Astrocyte (in vitro differentiated cells and primary cell): ENCODE measurements around the gene PEMT. TPM values are rescaled to one million over a fixed set of nuclear protein-coding genes. Genes with fewer than 3 reads are reported as not detected.

ENCODE experiments used
- DNase-seq: peaks from one replicate; pipeline ENCODE4 v3.0.0-alpha.2; 2010; ENCODE audit warnings: low read depth
- FAIRE-seq: peaks from 2 replicates; lab custom pipeline; 2011; peaks lifted over from hg19 to GRCh38; lab: Jason Lieb, UNC
- H2AFZ ChIP-seq: 2 replicates; pipeline ENCODE4 v1.6.0; 2012; ENCODE audit warnings: low read depth, low read length, inconsistent platforms
- H3K27ac ChIP-seq: 2 replicates; pipeline ENCODE4 v1.5.1; 2011; ENCODE audit warnings: low read depth, low read length, inconsistent platforms
- H3K27me3 ChIP-seq: 2 replicates; pipeline ENCODE4 v1.6.0; 2011; ENCODE audit warnings: low read length, inconsistent platforms; ENCODE audit not compliant: insufficient read depth
- H3K36me3 ChIP-seq: 2 replicates; pipeline ENCODE4 v1.5.1; 2011; ENCODE audit warnings: low read length, inconsistent platforms; ENCODE audit not compliant: insufficient read depth
- H3K4me1 ChIP-seq: 2 replicates; pipeline ENCODE4 v1.5.1; 2011; ENCODE audit warnings: low read length, inconsistent platforms; ENCODE audit not compliant: insufficient read depth
- H3K4me2 ChIP-seq: 2 replicates; pipeline ENCODE4 v1.6.0; 2012; ENCODE audit warnings: low read length, inconsistent platforms
- H3K4me3 ChIP-seq: 2 replicates; pipeline ENCODE4 v1.5.1; 2011; ENCODE audit warnings: low read depth, mild to moderate bottlenecking, low read length, inconsistent platforms; ENCODE audit not compliant: insufficient read depth
- H3K79me2 ChIP-seq: 2 replicates; pipeline ENCODE4 v1.6.0; 2012; ENCODE audit warnings: mild to moderate bottlenecking, low read length, inconsistent platforms; ENCODE audit not compliant: insufficient read depth
- H3K9ac ChIP-seq: 2 replicates; pipeline ENCODE4 v1.6.0; 2012; ENCODE audit warnings: mild to moderate bottlenecking, low read length, inconsistent platforms
- H3K9me3 ChIP-seq: 2 replicates; pipeline ENCODE4 v1.5.1; 2012; ENCODE audit warnings: low read depth, mild to moderate bottlenecking, low read length, inconsistent platforms; ENCODE audit not compliant: insufficient read depth
- H4K20me1 ChIP-seq: 2 replicates; pipeline ENCODE4 v1.6.0; 2012; ENCODE audit warnings: low read length, inconsistent platforms; ENCODE audit not compliant: insufficient read depth
- H3K27ac Mint-ChIP-seq: one replicate; pipeline ENCODE4 v1.8.0; 2021; ENCODE audit warnings: mild to moderate bottlenecking, mixed read lengths; ENCODE audit not compliant: unreplicated experiment
- H3K27me3 Mint-ChIP-seq: one replicate; pipeline ENCODE4 v1.8.0; 2021; ENCODE audit warnings: low read depth, mixed read lengths; ENCODE audit not compliant: unreplicated experiment
- H3K36me3 Mint-ChIP-seq: one replicate; pipeline ENCODE4 v1.8.0; 2021; ENCODE audit warnings: low read depth, mixed read lengths; ENCODE audit not compliant: unreplicated experiment
- H3K4me1 Mint-ChIP-seq: one replicate; pipeline ENCODE4 v1.8.0; 2021; ENCODE audit warnings: low read depth, mixed read lengths; ENCODE audit not compliant: unreplicated experiment
- H3K4me3 Mint-ChIP-seq: one replicate; pipeline ENCODE4 v1.8.0; 2021; ENCODE audit warnings: mild to moderate bottlenecking, moderate library complexity, mixed read lengths; ENCODE audit not compliant: unreplicated experiment
- H3K9me3 Mint-ChIP-seq: one replicate; pipeline ENCODE4 v1.8.0; 2021; ENCODE audit warnings: mild to moderate bottlenecking, mixed read lengths; ENCODE audit not compliant: unreplicated experiment
- EZH2 ChIP-seq: IDR thresholded peaks from 2 replicates; pipeline ENCODE4 v1.6.1; 2012; ENCODE audit warnings: mild to moderate bottlenecking, low read length, inconsistent platforms; ENCODE audit not compliant: insufficient read depth
- total RNA-seq: library from RNA; stranded (reverse); gene quantifications from 2 replicates; pipeline ENCODE4 v1.2.1, GENCODE V29; 2021
- TF ChIP-seq, protein P1 (sequence below): IDR thresholded peaks from 2 replicates; pipeline ENCODE4 v1.5.1; 2011; ENCODE audit warnings: low read depth, mild to moderate bottlenecking, inconsistent platforms, low read length, moderate library complexity; ENCODE audit not compliant: insufficient read depth

PEMT gene
- total RNA-seq, 1 donor from 2014 or later, result 19.5 TPM

DNA sequence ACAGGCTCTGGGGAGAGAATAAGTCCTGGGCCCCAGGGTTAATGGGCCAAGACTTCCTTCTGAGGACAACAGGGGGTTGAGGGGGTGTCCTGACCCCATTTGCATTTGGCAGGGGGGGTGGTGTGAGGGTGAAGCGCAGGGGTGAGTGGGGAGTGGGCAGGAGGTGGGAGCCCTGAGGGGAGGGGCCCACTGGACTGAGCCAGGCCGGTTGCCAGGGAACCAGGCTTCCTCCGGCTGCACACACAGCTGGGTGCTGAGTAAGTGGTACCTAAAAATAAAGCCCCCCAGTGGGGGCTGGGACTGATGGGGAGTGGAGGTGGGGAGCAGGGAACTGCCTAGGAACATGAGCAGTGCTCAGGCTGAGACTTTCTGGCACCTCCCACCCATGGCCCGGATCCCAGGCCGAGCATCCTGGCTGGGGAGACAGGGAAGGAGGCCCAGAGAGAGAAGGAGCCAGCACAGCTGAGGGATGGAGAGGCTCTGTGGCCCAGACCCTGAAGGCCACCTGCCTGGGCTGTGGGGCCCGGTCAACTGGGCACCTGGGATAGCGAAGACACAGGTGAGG lies 87.9 kb downstream of the PEMT start:
- Histone ChIP-seq H3K27me3 (peaks cover 7% of the 10 kb centered on the region), H3K9me3 (no peaks in the 10 kb centered on the region), H3K4me1 (no peaks in the 10 kb centered on the region), H2AFZ (no peak overlapping the region), H3K79me2 (no peaks in the 10 kb centered on the region), H3K27ac (no peak overlapping the region), H3K4me2 (no peak overlapping the region), H3K4me3 (no peak overlapping the region), H3K9ac (no peak overlapping the region), H3K36me3 (no peaks in the 10 kb centered on the region), H4K20me1 (peaks cover 2% of the 10 kb centered on the region)
- no peak for FAIRE-seq
- Mint-ChIP-seq H3K4me3 (no peak overlapping the region), H3K27ac (no peak overlapping the region), H3K27me3 (peaks cover 34% of the 10 kb centered on the region), H3K36me3 (peaks cover 5% of the 10 kb centered on the region), H3K4me1 (no peaks in the 10 kb centered on the region), H3K9me3 (no peaks in the 10 kb centered on the region)
- no peak for TF ChIP-seq EZH2
- TF ChIP-seq, protein P1, sequence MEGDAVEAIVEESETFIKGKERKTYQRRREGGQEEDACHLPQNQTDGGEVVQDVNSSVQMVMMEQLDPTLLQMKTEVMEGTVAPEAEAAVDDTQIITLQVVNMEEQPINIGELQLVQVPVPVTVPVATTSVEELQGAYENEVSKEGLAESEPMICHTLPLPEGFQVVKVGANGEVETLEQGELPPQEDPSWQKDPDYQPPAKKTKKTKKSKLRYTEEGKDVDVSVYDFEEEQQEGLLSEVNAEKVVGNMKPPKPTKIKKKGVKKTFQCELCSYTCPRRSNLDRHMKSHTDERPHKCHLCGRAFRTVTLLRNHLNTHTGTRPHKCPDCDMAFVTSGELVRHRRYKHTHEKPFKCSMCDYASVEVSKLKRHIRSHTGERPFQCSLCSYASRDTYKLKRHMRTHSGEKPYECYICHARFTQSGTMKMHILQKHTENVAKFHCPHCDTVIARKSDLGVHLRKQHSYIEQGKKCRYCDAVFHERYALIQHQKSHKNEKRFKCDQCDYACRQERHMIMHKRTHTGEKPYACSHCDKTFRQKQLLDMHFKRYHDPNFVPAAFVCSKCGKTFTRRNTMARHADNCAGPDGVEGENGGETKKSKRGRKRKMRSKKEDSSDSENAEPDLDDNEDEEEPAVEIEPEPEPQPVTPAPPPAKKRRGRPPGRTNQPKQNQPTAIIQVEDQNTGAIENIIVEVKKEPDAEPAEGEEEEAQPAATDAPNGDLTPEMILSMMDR, result no peak
- DNase-seq, result no peak

DNA sequence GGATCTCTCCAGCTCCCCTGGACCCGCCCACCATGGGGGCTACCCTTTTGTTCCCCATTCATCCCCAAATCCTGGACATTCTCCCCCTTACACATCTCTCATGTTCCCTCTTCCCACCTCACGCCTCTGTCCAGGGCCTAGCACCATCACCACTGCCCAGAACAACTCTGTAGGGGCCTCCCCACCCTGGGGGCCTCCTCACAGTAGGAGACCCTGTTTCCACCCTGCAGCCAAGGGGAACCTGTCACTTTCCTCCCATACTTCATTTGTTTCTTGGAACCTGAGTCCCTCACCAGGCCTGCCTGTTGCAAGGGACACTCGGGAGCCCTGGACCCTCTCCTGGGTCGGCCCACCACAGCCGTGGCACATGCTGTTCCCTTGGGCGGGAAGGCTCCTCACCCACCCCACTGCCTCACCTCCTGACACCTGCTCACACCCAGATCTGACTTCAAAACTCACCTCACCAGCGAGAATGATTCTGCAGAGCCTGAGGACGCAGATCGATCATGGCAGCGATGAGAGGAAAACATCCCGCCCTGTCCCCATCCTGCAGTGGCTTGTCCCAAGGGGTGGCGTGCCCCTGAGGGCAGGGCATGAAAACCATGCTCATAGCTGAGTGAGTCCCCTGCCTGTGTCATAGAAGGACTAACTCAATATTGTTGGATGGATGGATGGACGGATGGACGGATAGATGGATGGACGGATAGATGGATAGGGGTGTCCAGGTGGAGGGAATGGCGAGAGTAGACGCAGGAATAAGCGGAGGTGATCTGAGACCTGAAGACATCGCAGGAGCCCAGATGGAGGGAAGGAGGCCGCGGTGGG lies 88.6 kb downstream of the PEMT start:
- Mint-ChIP-seq H3K4me3 (no peak overlapping the region), H3K9me3 (no peaks in the 10 kb centered on the region), H3K36me3 (peaks cover 5% of the 10 kb centered on the region), H3K4me1 (no peaks in the 10 kb centered on the region), H3K27ac (no peak overlapping the region), H3K27me3 (peaks cover 40% of the 10 kb centered on the region)
- Histone ChIP-seq H3K36me3 (no peaks in the 10 kb centered on the region), H3K4me3 (no peak overlapping the region), H3K4me2 (no peak overlapping the region), H3K27ac (no peak overlapping the region), H3K27me3 (peaks cover 7% of the 10 kb centered on the region), H3K9ac (no peak overlapping the region), H3K9me3 (no peaks in the 10 kb centered on the region), H2AFZ (no peak overlapping the region), H4K20me1 (no peaks in the 10 kb centered on the region), H3K79me2 (no peaks in the 10 kb centered on the region), H3K4me1 (no peaks in the 10 kb centered on the region)
- FAIRE-seq (no peak), DNase-seq (no peak)
- TF ChIP-seq, protein P1, result no peak
- no peak for TF ChIP-seq EZH2

DNA sequence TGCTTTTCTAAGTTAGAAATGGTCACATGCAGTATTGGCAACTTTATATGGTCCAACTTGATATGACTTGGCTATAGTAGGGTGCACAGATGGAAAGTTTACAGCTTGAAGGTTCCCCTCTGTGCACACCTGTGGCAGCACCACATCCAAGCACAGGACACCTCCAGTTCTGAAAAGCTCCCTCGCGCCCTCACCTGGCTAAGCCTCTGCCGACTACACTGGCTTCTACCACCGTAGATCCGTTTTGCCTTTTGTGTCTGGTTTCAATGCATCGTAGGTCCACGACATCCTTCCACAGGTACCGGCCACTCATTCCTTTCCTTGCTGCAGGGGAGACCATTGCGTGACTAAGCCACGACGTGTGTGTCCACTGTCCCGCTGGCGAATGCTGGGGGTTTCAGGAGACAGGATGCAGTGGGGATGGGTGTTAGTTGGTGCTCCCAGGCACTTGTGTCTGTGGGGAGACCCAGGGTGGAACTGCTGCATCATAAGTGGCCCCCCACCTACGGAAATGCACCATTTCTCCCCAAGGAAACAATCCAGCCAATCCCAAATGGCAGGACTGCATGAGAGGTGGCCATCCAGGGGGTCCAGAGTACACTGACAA lies 90.4 kb downstream of the PEMT start:
- peaks cover 7% of the 10 kb centered on the region for H3K27me3 ChIP-seq
- no peaks in the 10 kb centered on the region for H3K36me3 ChIP-seq
- H3K9me3 ChIP-seq, result no peaks in the 10 kb centered on the region
- peaks cover 3% of the 10 kb centered on the region for H3K4me1 Mint-ChIP-seq
- no peak for FAIRE-seq
- peaks cover 48% of the 10 kb centered on the region for H3K27me3 Mint-ChIP-seq
- no peak overlapping the region for H3K9ac ChIP-seq
- no peak overlapping the region for H3K4me3 ChIP-seq
- DNase-seq, result no peak
- no peak overlapping the region for H2AFZ ChIP-seq
- no peaks in the 10 kb centered on the region for H3K79me2 ChIP-seq
- H3K27ac ChIP-seq, result no peak overlapping the region
- H3K4me2 ChIP-seq, result no peak overlapping the region
- TF ChIP-seq, protein P1, result no peak
- no peak for TF ChIP-seq EZH2
- no peaks in the 10 kb centered on the region for H4K20me1 ChIP-seq
- H3K4me3 Mint-ChIP-seq, result no peak overlapping the region
- no peaks in the 10 kb centered on the region for H3K9me3 Mint-ChIP-seq
- peaks cover 5% of the 10 kb centered on the region for H3K36me3 Mint-ChIP-seq
- no peak overlapping the region for H3K27ac Mint-ChIP-seq
- peaks cover 6% of the 10 kb centered on the region for H3K4me1 ChIP-seq
